ENCODE measurements around the gene ZNF101.
"Not testable (repeated sequence)": the region's sequence is repeated elsewhere in the genome, so short reads cannot be mapped to it uniquely, and the experiment has no call there.

ZNF101 gene

GRCh38 chr19:19663256-19664120, 5.2 kb upstream of the ZNF101 start, which contains the start of gene ATP13A1:
ATP13A1 (minus strand) TSS chr19:19663676; CDS start chr19:19663666, 10 bp downstream.
- H3K27me3 ChIP-seq (ENCODE audit: insufficient read depth, low read length): no peaks in the 10 kb centered on the region

GRCh38 chr19:19665420-19665948, 3.2 kb upstream of the ZNF101 start:
- H3K27me3 ChIP-seq (ENCODE audit: insufficient read depth, low read length); H3K27ac ChIP-seq (ENCODE audit: low read depth, low read length); H2AFZ ChIP-seq (ENCODE audit: low read length, unreplicated experiment); H3K4me3 ChIP-seq (ENCODE audit: low read depth, low read length); H3K36me3 ChIP-seq (ENCODE audit: insufficient read depth, low read length): not testable (repeated sequence)
- H3K4me1 ChIP-seq (ENCODE audit: control insufficient read depth, insufficient read depth, low read length, unreplicated experiment): peaks cover 18% of the 10 kb centered on the region
- H3K79me2 ChIP-seq (ENCODE audit: control insufficient read depth, insufficient read depth, low read length, unreplicated experiment): peaks cover 37% of the 10 kb centered on the region

More at GRCh38 chr19:19663256-19664120, 5.2 kb upstream of the ZNF101 start, which contains the start of gene ATP13A1:
- peak within 1 kb of the TSS; percentile 99 for H3K4me3 ChIP-seq (ENCODE audit: low read depth, low read length)
- peaks cover 14% of the 10 kb centered on the region for H3K4me1 ChIP-seq (ENCODE audit: control insufficient read depth, insufficient read depth, low read length, unreplicated experiment)
- H3K27ac ChIP-seq (ENCODE audit: low read depth, low read length): peak within 1 kb of the TSS; percentile 89
- peak within 1 kb of the TSS; percentile 81 for H2AFZ ChIP-seq (ENCODE audit: low read length, unreplicated experiment)
- H3K79me2 ChIP-seq (ENCODE audit: control insufficient read depth, insufficient read depth, low read length, unreplicated experiment): peaks cover 27% of the 10 kb centered on the region
- H3K36me3 ChIP-seq (ENCODE audit: insufficient read depth, low read length): 0 out of 2 replicates have a peak, but pooled peaks cover under 1% of the 10 kb centered on the region

- Histone ChIP-seq H2AFZ (ENCODE audit: low read length, unreplicated experiment) (peak overlapping the region; percentile 25), H3K27me3 (ENCODE audit: insufficient read depth, low read length) (no peaks in the 10 kb centered on the region), H3K4me3 (ENCODE audit: low read depth, low read length) (peak overlapping the region; percentile 81), H3K4me1 (ENCODE audit: control insufficient read depth, insufficient read depth, low read length, unreplicated experiment) (peaks cover 4% of the 10 kb centered on the region), H3K36me3 (ENCODE audit: insufficient read depth, low read length) (peaks cover 11% of the 10 kb centered on the region), H3K79me2 (ENCODE audit: control insufficient read depth, insufficient read depth, low read length, unreplicated experiment) (peaks cover 19% of the 10 kb centered on the region), H3K27ac (ENCODE audit: low read depth, low read length) (no peak overlapping the region)
These were observed 1.5 kb downstream of the ZNF101 start for GRCh38 chr19:19670070-19670551.

- no peak overlapping the region for H3K27ac ChIP-seq (ENCODE audit: low read depth, low read length)
- H3K79me2 ChIP-seq (ENCODE audit: control insufficient read depth, insufficient read depth, low read length, unreplicated experiment): peaks cover 19% of the 10 kb centered on the region
- no peak overlapping the region for H3K4me3 ChIP-seq (ENCODE audit: low read depth, low read length)
- H2AFZ ChIP-seq (ENCODE audit: low read length, unreplicated experiment): no peak overlapping the region
- H3K27me3 ChIP-seq (ENCODE audit: insufficient read depth, low read length): no peaks in the 10 kb centered on the region
- peaks cover 4% of the 10 kb centered on the region for H3K4me1 ChIP-seq (ENCODE audit: control insufficient read depth, insufficient read depth, low read length, unreplicated experiment)
- H3K36me3 ChIP-seq (ENCODE audit: insufficient read depth, low read length): peaks cover 24% of the 10 kb centered on the region
These were observed 4.2 kb downstream of the ZNF101 start for GRCh38 chr19:19672816-19673215.

- Histone ChIP-seq H3K36me3 (ENCODE audit: insufficient read depth, low read length) (peaks cover 37% of the 10 kb centered on the region), H3K4me3 (ENCODE audit: low read depth, low read length) (no peak overlapping the region), H3K79me2 (ENCODE audit: control insufficient read depth, insufficient read depth, low read length, unreplicated experiment) (peaks cover 19% of the 10 kb centered on the region), H3K4me1 (ENCODE audit: control insufficient read depth, insufficient read depth, low read length, unreplicated experiment) (peaks cover 4% of the 10 kb centered on the region), H3K27me3 (ENCODE audit: insufficient read depth, low read length) (no peaks in the 10 kb centered on the region), H3K27ac (ENCODE audit: low read depth, low read length) (no peak overlapping the region), H2AFZ (ENCODE audit: low read length, unreplicated experiment) (no peak overlapping the region)
These were observed 5.7 kb downstream of the ZNF101 start for GRCh38 chr19:19674315-19674714.

GRCh38 chr19:19677579-19677978, 8.9 kb downstream of the ZNF101 start:
- Histone ChIP-seq H2AFZ (ENCODE audit: low read length, unreplicated experiment) (no peak overlapping the region), H3K79me2 (ENCODE audit: control insufficient read depth, insufficient read depth, low read length, unreplicated experiment) (peaks cover 2% of the 10 kb centered on the region), H3K4me3 (ENCODE audit: low read depth, low read length) (no peak overlapping the region), H3K4me1 (ENCODE audit: control insufficient read depth, insufficient read depth, low read length, unreplicated experiment) (no peaks in the 10 kb centered on the region), H3K27ac (ENCODE audit: low read depth, low read length) (no peak overlapping the region), H3K36me3 (ENCODE audit: insufficient read depth, low read length) (peaks cover 50% of the 10 kb centered on the region), H3K27me3 (ENCODE audit: insufficient read depth, low read length) (no peaks in the 10 kb centered on the region)

GRCh38 chr19:19679176-19680073, 10.8 kb downstream of the ZNF101 start:
- Histone ChIP-seq H3K36me3 (ENCODE audit: insufficient read depth, low read length) (peaks cover 41% of the 10 kb centered on the region), H3K79me2 (ENCODE audit: control insufficient read depth, insufficient read depth, low read length, unreplicated experiment) (peaks cover under 1% of the 10 kb centered on the region), H3K4me3 (ENCODE audit: low read depth, low read length) (no peak overlapping the region), H3K4me1 (ENCODE audit: control insufficient read depth, insufficient read depth, low read length, unreplicated experiment) (no peaks in the 10 kb centered on the region), H3K27ac (ENCODE audit: low read depth, low read length) (no peak overlapping the region), H3K27me3 (ENCODE audit: insufficient read depth, low read length) (no peaks in the 10 kb centered on the region), H2AFZ (ENCODE audit: low read length, unreplicated experiment) (no peak overlapping the region)

- not testable (repeated sequence) for H3K79me2 ChIP-seq (ENCODE audit: control insufficient read depth, insufficient read depth, low read length, unreplicated experiment); H3K4me3 ChIP-seq (ENCODE audit: low read depth, low read length); H3K36me3 ChIP-seq (ENCODE audit: insufficient read depth, low read length); H3K27ac ChIP-seq (ENCODE audit: low read depth, low read length); H2AFZ ChIP-seq (ENCODE audit: low read length, unreplicated experiment); H3K27me3 ChIP-seq (ENCODE audit: insufficient read depth, low read length); H3K4me1 ChIP-seq (ENCODE audit: control insufficient read depth, insufficient read depth, low read length, unreplicated experiment)
These were observed 17.5 kb downstream of the ZNF101 start for GRCh38 chr19:19686119-19686518.

GRCh38 chr19:19686580-19686979, 17.9 kb downstream of the ZNF101 start:
- H3K27ac ChIP-seq (ENCODE audit: low read depth, low read length): no peak overlapping the region
- H3K79me2 ChIP-seq (ENCODE audit: control insufficient read depth, insufficient read depth, low read length, unreplicated experiment): no peaks in the 10 kb centered on the region
- no peak overlapping the region for H3K4me3 ChIP-seq (ENCODE audit: low read depth, low read length)
- no peaks in the 10 kb centered on the region for H3K27me3 ChIP-seq (ENCODE audit: insufficient read depth, low read length)
- H3K4me1 ChIP-seq (ENCODE audit: control insufficient read depth, insufficient read depth, low read length, unreplicated experiment): no peaks in the 10 kb centered on the region
- no peak overlapping the region for H2AFZ ChIP-seq (ENCODE audit: low read length, unreplicated experiment)
- no peaks in the 10 kb centered on the region for H3K36me3 ChIP-seq (ENCODE audit: insufficient read depth, low read length)

GRCh38 chr19:19687090-19687489, 18.5 kb downstream of the ZNF101 start:
- Histone ChIP-seq H3K79me2 (ENCODE audit: control insufficient read depth, insufficient read depth, low read length, unreplicated experiment) (no peaks in the 10 kb centered on the region), H2AFZ (ENCODE audit: low read length, unreplicated experiment) (no peak overlapping the region), H3K36me3 (ENCODE audit: insufficient read depth, low read length) (no peaks in the 10 kb centered on the region), H3K4me1 (ENCODE audit: control insufficient read depth, insufficient read depth, low read length, unreplicated experiment) (no peaks in the 10 kb centered on the region), H3K27me3 (ENCODE audit: insufficient read depth, low read length) (no peaks in the 10 kb centered on the region), H3K27ac (ENCODE audit: low read depth, low read length) (no peak overlapping the region), H3K4me3 (ENCODE audit: low read depth, low read length) (no peak overlapping the region)
